Mesenchymal stem cell (in vitro differentiated cells and primary cell): ENCODE measurements around the gene TBL1X.
A peak's percentile ranks its signal among the peaks of the same experiment; 100 is the strongest.

Experiments used
- DNase-seq: peaks from one replicate; pipeline ENCODE4 v3.0.0-alpha.2; 2013
- H2AFZ ChIP-seq: one replicate; pipeline ENCODE4 v1.6.1; 2013; ENCODE audit warnings: low read depth, mild to moderate bottlenecking, control low read depth, inconsistent platforms, low read length, moderate library complexity
- H2AK5ac ChIP-seq: 2 replicates; pipeline ENCODE4 v1.6.1; 2013; ENCODE audit warnings: low read length, moderate library complexity, mild to moderate bottlenecking, inconsistent platforms; ENCODE audit not compliant: severe bottlenecking
- H2BK120ac ChIP-seq: one replicate; pipeline ENCODE4 v1.6.1; 2013; ENCODE audit warnings: low read depth, mild to moderate bottlenecking, inconsistent platforms, low read length, moderate library complexity
- H2BK12ac ChIP-seq, 2 experiments: one replicate each; pipeline ENCODE4 v1.6.1; 2013; ENCODE audit warnings: inconsistent platforms in 2 of 2, low read length in 2 of 2, mild to moderate bottlenecking in 2 of 2, moderate library complexity in 2 of 2, control low read depth in 1 of 2
- H2BK15ac ChIP-seq: one replicate; pipeline ENCODE4 v1.6.1; 2013; ENCODE audit warnings: mild to moderate bottlenecking, low read depth, inconsistent platforms; ENCODE audit not compliant: poor library complexity, severe bottlenecking
- H2BK5ac ChIP-seq: 2 replicates; pipeline ENCODE4 v1.6.1; 2013; ENCODE audit warnings: low read depth, mild to moderate bottlenecking, low read length, control low read depth, inconsistent platforms; ENCODE audit not compliant: poor library complexity, severe bottlenecking
- H3K14ac ChIP-seq, 2 experiments: one replicate each; pipeline ENCODE4 v1.6.1; 2013; ENCODE audit warnings: inconsistent platforms in 2 of 2, low read length in 2 of 2, control low read depth in 1 of 2, mild to moderate bottlenecking in 1 of 2, moderate library complexity in 1 of 2
- H3K18ac ChIP-seq, 2 experiments: one replicate each; pipeline ENCODE4 v1.6.1; 2013; ENCODE audit warnings: inconsistent platforms in 2 of 2, low read length in 2 of 2, control low read depth in 1 of 2, low read depth in 1 of 2, mild to moderate bottlenecking in 1 of 2
- H3K23ac ChIP-seq, 2 experiments: one replicate each; pipeline ENCODE4 v1.6.1; 2013; ENCODE audit warnings: inconsistent platforms in 2 of 2, low read length in 2 of 2, mild to moderate bottlenecking in 2 of 2, moderate library complexity in 2 of 2, control low read depth in 1 of 2
- H3K27ac ChIP-seq: 2 replicates; pipeline ENCODE4 v1.5.1; 2013; ENCODE audit warnings: mild to moderate bottlenecking, moderate library complexity, low read length, control low read depth, inconsistent platforms; ENCODE audit not compliant: poor library complexity, severe bottlenecking
- H3K27me3 ChIP-seq, 2 experiments: 2 replicates each; pipeline versions ENCODE4 v1.6.1 to v1.7.0; 2013; ENCODE audit warnings: low read length in 2 of 2, mild to moderate bottlenecking in 2 of 2, moderate library complexity in 2 of 2, control low read depth in 1 of 2, inconsistent platforms in 1 of 2; ENCODE audit not compliant: control insufficient read depth in 1 of 2, insufficient read depth in 1 of 2
- H3K36me3 ChIP-seq, 2 experiments: 2 replicates each; pipeline versions ENCODE4 v1.6.1 to v1.7.0; 2013; ENCODE audit warnings: low read length in 2 of 2, control low read depth in 1 of 2, inconsistent platforms in 1 of 2, low read depth in 1 of 2, mild to moderate bottlenecking in 1 of 2; ENCODE audit not compliant: insufficient read depth in 2 of 2, control insufficient read depth in 1 of 2
- H3K4ac ChIP-seq, 2 experiments: one replicate each; pipeline ENCODE4 v1.6.1; 2013; ENCODE audit warnings: inconsistent platforms in 2 of 2, low read length in 2 of 2, mild to moderate bottlenecking in 2 of 2, moderate library complexity in 2 of 2, control low read depth in 1 of 2, low read depth in 1 of 2
- H3K4me1 ChIP-seq: 2 replicates; pipeline ENCODE4 v1.6.1; 2013; ENCODE audit warnings: low read depth, low read length, control low read depth; ENCODE audit not compliant: control insufficient read depth, insufficient read depth
- H3K4me2 ChIP-seq: 2 replicates; pipeline ENCODE4 v1.6.1; 2013; ENCODE audit warnings: low read length, mild to moderate bottlenecking, inconsistent platforms; ENCODE audit not compliant: poor library complexity, severe bottlenecking
- H3K4me3 ChIP-seq, 2 experiments: 2 replicates each; pipeline versions ENCODE4 v1.5.1 to v1.7.0; 2013; ENCODE audit warnings: low read length in 2 of 2, mild to moderate bottlenecking in 2 of 2, control low read depth in 1 of 2, low read depth in 1 of 2; ENCODE audit not compliant: insufficient read depth in 1 of 2
- H3K79me1 ChIP-seq: replicated peaks from 2 replicates; pipeline ENCODE4 v1.6.1; 2013; ENCODE audit warnings: mild to moderate bottlenecking, control low read depth, low read length, inconsistent platforms; ENCODE audit not compliant: poor library complexity, severe bottlenecking
- H3K9ac ChIP-seq: 2 replicates; pipeline ENCODE4 v1.7.0; 2013; ENCODE audit warnings: mild to moderate bottlenecking, low read length, moderate library complexity
- H3K9me3 ChIP-seq: 2 replicates; pipeline ENCODE4 v1.7.0; 2013; ENCODE audit warnings: mild to moderate bottlenecking, low read length; ENCODE audit not compliant: control insufficient read depth
- H4K8ac ChIP-seq: one replicate; pipeline ENCODE4 v1.6.1; 2013; ENCODE audit warnings: inconsistent platforms, mild to moderate bottlenecking, low read length, moderate library complexity
- H4K91ac ChIP-seq: one replicate; pipeline ENCODE4 v1.6.1; 2013; ENCODE audit warnings: mild to moderate bottlenecking, low read length, inconsistent platforms
- WGBS: methylation state at CpG from one replicate; pipeline ENCODE4 v1.1.7; 2013; ENCODE audit warnings: mixed read lengths; 5-methylcytosine and 5-hydroxymethylcytosine counted together

Gene TBL1X

GRCh38 chrX:9555354-9555753, 90.5 kb downstream of the TBL1X start:
- no peak overlapping the region for H2BK12ac ChIP-seq
- no peak overlapping the region for H2BK5ac ChIP-seq
- no peak overlapping the region for H2AK5ac ChIP-seq
- H3K14ac ChIP-seq, result no peak overlapping the region
- H3K4me1 ChIP-seq, result peaks cover 2% of the 10 kb centered on the region
- DNase-seq, result no peak
- H3K36me3 ChIP-seq, result peaks cover 0 to 5% of the 10 kb centered on the region in 2 experiments
- H3K27me3 ChIP-seq, result no peaks in the 10 kb centered on the region
- H3K27ac ChIP-seq, result no peak overlapping the region
- no peak overlapping the region for H3K4me3 ChIP-seq
- no peak overlapping the region for H3K23ac ChIP-seq
- peaks cover 3% of the 10 kb centered on the region for H3K79me1 ChIP-seq
- no peak overlapping the region for H4K8ac ChIP-seq
- H3K4me2 ChIP-seq, result no peak overlapping the region
- H2BK15ac ChIP-seq, result no peak overlapping the region
- no peak overlapping the region for H3K4ac ChIP-seq
- H4K91ac ChIP-seq, result no peak overlapping the region
- H2AFZ ChIP-seq, result no peak overlapping the region
- no peak overlapping the region for H2BK120ac ChIP-seq
- H3K9me3 ChIP-seq, result no peaks in the 10 kb centered on the region
- H3K18ac ChIP-seq, result no peak overlapping the region
- no peak overlapping the region for H3K9ac ChIP-seq
- 17% methylated on average over 1 of the region's 2 CpGs for WGBS

GRCh38 chrX:9557091-9557490, 92.2 kb downstream of the TBL1X start:
- Histone ChIP-seq H3K27ac (peak overlapping the region; percentile 17), H4K8ac (no peak overlapping the region), H4K91ac (no peak overlapping the region), H3K27me3 (no peaks in the 10 kb centered on the region), H3K9ac (no peak overlapping the region), H2AK5ac (no peak overlapping the region), H2BK5ac (no peak overlapping the region), H3K4ac (no peak overlapping the region), H3K79me1 (no peaks in the 10 kb centered on the region), H2BK120ac (no peak overlapping the region), H2AFZ (no peak overlapping the region), H3K4me1 (peaks cover 2% of the 10 kb centered on the region), H3K18ac (no peak overlapping the region), H3K9me3 (no peaks in the 10 kb centered on the region), H3K4me2 (no peak overlapping the region), H3K23ac (no peak overlapping the region), H3K36me3 (peaks cover 0 to 7% of the 10 kb centered on the region in 2 experiments), H2BK12ac (no peak overlapping the region), H3K14ac (no peak overlapping the region), H3K4me3 (no peak overlapping the region), H2BK15ac (no peak overlapping the region)
- no peak for DNase-seq
- WGBS, result 88% methylated on average over 11 of the region's 11 CpGs

GRCh38 chrX:9557521-9557920, 92.7 kb downstream of the TBL1X start:
- no peak for DNase-seq
- H4K91ac ChIP-seq, result no peak overlapping the region
- H3K23ac ChIP-seq, result no peak overlapping the region
- H3K4me1 ChIP-seq, result peaks cover 2% of the 10 kb centered on the region
- H3K27ac ChIP-seq, result peak overlapping the region; percentile 17
- 100% methylated on average over 2 of the region's 5 CpGs for WGBS
- no peaks in the 10 kb centered on the region for H3K9me3 ChIP-seq
- no peak overlapping the region for H2BK5ac ChIP-seq
- no peak overlapping the region for H3K18ac ChIP-seq
- H2BK120ac ChIP-seq, result no peak overlapping the region
- no peak overlapping the region for H3K4me2 ChIP-seq
- no peak overlapping the region for H3K4ac ChIP-seq
- no peak overlapping the region for H2BK15ac ChIP-seq
- H3K27me3 ChIP-seq, result no peaks in the 10 kb centered on the region
- H3K4me3 ChIP-seq, result no peak overlapping the region
- no peak overlapping the region for H2AFZ ChIP-seq
- no peak overlapping the region for H4K8ac ChIP-seq
- no peaks in the 10 kb centered on the region for H3K79me1 ChIP-seq
- H2BK12ac ChIP-seq, result no peak overlapping the region
- H3K36me3 ChIP-seq, result peaks cover 0 to 7% of the 10 kb centered on the region in 2 experiments
- H3K14ac ChIP-seq, result no peak overlapping the region
- no peak overlapping the region for H3K9ac ChIP-seq
- no peak overlapping the region for H2AK5ac ChIP-seq

GRCh38 chrX:9558615-9559014, 93.8 kb downstream of the TBL1X start:
- H3K9ac ChIP-seq, result no peak overlapping the region
- WGBS, result 0% methylated on average over 2 of the region's 4 CpGs
- DNase-seq, result peak; percentile 32

More at GRCh38 chrX:9558615-9559014, 93.8 kb downstream of the TBL1X start:
- H3K4me3 ChIP-seq, result no peak overlapping the region
- no peak overlapping the region for H3K14ac ChIP-seq
- H3K27ac ChIP-seq, result no peak overlapping the region
- H2AK5ac ChIP-seq, result no peak overlapping the region
- no peak overlapping the region for H4K8ac ChIP-seq
- H3K4me2 ChIP-seq, result no peak overlapping the region
- no peak overlapping the region for H4K91ac ChIP-seq
- no peak overlapping the region for H2BK12ac ChIP-seq
- H3K18ac ChIP-seq, result no peak overlapping the region
- no peak overlapping the region for H2BK120ac ChIP-seq
- H3K79me1 ChIP-seq, result no peaks in the 10 kb centered on the region
- H3K23ac ChIP-seq, result no peak overlapping the region
- no peak overlapping the region for H2BK5ac ChIP-seq
- H3K4ac ChIP-seq, result no peak overlapping the region
- H2AFZ ChIP-seq, result no peak overlapping the region
- no peaks in the 10 kb centered on the region for H3K27me3 ChIP-seq
- no peak overlapping the region for H2BK15ac ChIP-seq
- H3K9me3 ChIP-seq, result no peaks in the 10 kb centered on the region
- H3K4me1 ChIP-seq, result peaks cover 2% of the 10 kb centered on the region
- peaks cover 0 to 7% of the 10 kb centered on the region in 2 experiments for H3K36me3 ChIP-seq
